H1 (cell line): Measurements from ENCODE around the gene IL2RA. TPM values are rescaled to one million over a fixed set of nuclear protein-coding genes. Genes with fewer than 3 reads are reported as not detected.

Source experiments
- CTCF ChIA-PET: fragments of 300-600 bp; sonication (Branson Sonifier 250); formaldehyde crosslinking; loops from one replicate; lab custom pipeline; 2021; ENCODE audit not compliant: partially characterized antibody; lab: Charles Lee
- POLR2A ChIA-PET: fragments of 300-600 bp; sonication (Branson Sonifier 250); formaldehyde crosslinking; loops from one replicate; lab custom pipeline; 2021; ENCODE audit warnings: inconsistent platforms; ENCODE audit not compliant: partially characterized antibody; lab: Charles Lee
- DNase-seq, 2 experiments: peaks; one replicate each; pipeline versions ENCODE4 v3.0.0 to v3.0.0-alpha.2; 2010 to 2022; ENCODE audit warnings: low spot score in 2 of 2, low read depth in 1 of 2, mixed read lengths in 1 of 2
- FAIRE-seq: peaks from 2 replicates; lab custom pipeline; 2011; peaks lifted over from hg19 to GRCh38; lab: Jason Lieb, UNC
- H2AFZ ChIP-seq: 2 replicates; pipeline ENCODE4 v1.8.1; 2012; ENCODE audit warnings: low read length, inconsistent platforms
- H2AK5ac ChIP-seq: 2 replicates; pipeline ENCODE4 v1.6.1; 2013; ENCODE audit warnings: low read depth, low read length
- H2BK120ac ChIP-seq: replicated peaks from 2 replicates; pipeline ENCODE3; 2013; ENCODE audit warnings: low read depth, low read length, inconsistent platforms
- H2BK12ac ChIP-seq: 2 replicates; pipeline ENCODE4 v1.6.1; 2013; ENCODE audit warnings: low read depth, low read length
- H2BK15ac ChIP-seq: 2 replicates; pipeline ENCODE4 v1.6.1; 2013; ENCODE audit warnings: low read length
- H2BK20ac ChIP-seq: 2 replicates; pipeline ENCODE4 v1.6.1; 2013; ENCODE audit warnings: low read length
- H2BK5ac ChIP-seq: 2 replicates; pipeline ENCODE4 v1.6.1; 2013; ENCODE audit warnings: low read depth, low read length
- H3K14ac ChIP-seq: 2 replicates; pipeline ENCODE4 v1.6.1; 2013; ENCODE audit warnings: inconsistent platforms; ENCODE audit not compliant: insufficient read length
- H3K18ac ChIP-seq: 2 replicates; pipeline ENCODE4 v1.6.1; 2013; ENCODE audit warnings: low read length; ENCODE audit errors: extremely low read depth
- H3K23ac ChIP-seq: 2 replicates; pipeline ENCODE4 v1.6.1; 2013; ENCODE audit warnings: inconsistent platforms; ENCODE audit not compliant: insufficient read length
- H3K23me2 ChIP-seq: 2 replicates; pipeline ENCODE4 v1.6.1; 2013; ENCODE audit warnings: low read depth, low read length
- H3K27ac ChIP-seq: 2 replicates; pipeline ENCODE4 v1.6.1; 2011; ENCODE audit warnings: low read depth, low read length, inconsistent platforms
- H3K27me3 ChIP-seq, 4 experiments: replicated peaks in 1 of 4; 1 replicate in 1 of 4; 2 replicates in 3 of 4; pipeline versions ENCODE4 v1.6.1 to v1.8.1; 2011 to 2013; ENCODE audit warnings: low read length in 3 of 4, mild to moderate bottlenecking in 3 of 4, inconsistent platforms in 2 of 4, mixed read lengths in 2 of 4, moderate library complexity in 1 of 4; ENCODE audit not compliant: control insufficient read depth in 3 of 4, insufficient read depth in 3 of 4; ENCODE audit errors: extremely low read depth in 1 of 4
- H3K36me3 ChIP-seq, 4 experiments: 2 replicates each; pipeline versions ENCODE4 v1.6.1 to v1.8.1; 2011 to 2013; ENCODE audit warnings: mild to moderate bottlenecking in 4 of 4, low read length in 3 of 4, moderate library complexity in 2 of 4, control low read depth in 1 of 4, inconsistent platforms in 1 of 4; ENCODE audit not compliant: insufficient read depth in 4 of 4, control insufficient read depth in 2 of 4
- H3K4ac ChIP-seq: replicated peaks from 2 replicates; pipeline ENCODE3; 2013; ENCODE audit warnings: low read length, low read depth, mixed read lengths, inconsistent platforms; ENCODE audit not compliant: insufficient read length
- H3K4me1 ChIP-seq, 4 experiments: replicated peaks in 1 of 4; 1 replicate in 1 of 4; 2 replicates in 3 of 4; pipeline versions ENCODE4 v1.6.1 to v1.8.1; 2011 to 2013; ENCODE audit warnings: low read length in 3 of 4, inconsistent platforms in 2 of 4, mixed read lengths in 1 of 4; ENCODE audit not compliant: insufficient read depth in 4 of 4, control insufficient read depth in 3 of 4
- H3K4me2 ChIP-seq, 2 experiments: 2 replicates each; pipeline versions ENCODE4 v1.6.1 to v1.8.1; 2011 to 2013; ENCODE audit warnings: low read depth in 2 of 2, low read length in 2 of 2, control low read depth in 1 of 2, inconsistent platforms in 1 of 2, mild to moderate bottlenecking in 1 of 2; ENCODE audit not compliant: insufficient read depth in 1 of 2
- H3K4me3 ChIP-seq, 4 experiments: fragments of 200-600, 300-600 bp in 1 of 4; sonication (generic), shearing (Covaris generic), sonication (Bioruptor Twin) in 1 of 4; 2 replicates each; pipeline versions ENCODE4 v1.5.1 to v1.8.1; 2011 to 2016; ENCODE audit warnings: low read length in 4 of 4, low read depth in 3 of 4, control low read depth in 2 of 4, inconsistent platforms in 2 of 4, mild to moderate bottlenecking in 2 of 4, mixed read lengths in 1 of 4, moderate library complexity in 1 of 4; ENCODE audit not compliant: insufficient read depth in 2 of 4; ENCODE audit errors: extremely low read depth in 1 of 4
- H3K56ac ChIP-seq: replicated peaks from 2 replicates; pipeline ENCODE3; 2013; ENCODE audit warnings: low read depth, mild to moderate bottlenecking, mixed read lengths, low read length, inconsistent platforms; ENCODE audit not compliant: insufficient read length
- H3K79me1 ChIP-seq: 2 replicates; pipeline ENCODE4 v1.6.1; 2013; ENCODE audit warnings: low read depth, low read length, control low read depth
- H3K79me2 ChIP-seq, 2 experiments: 2 replicates each; pipeline versions ENCODE4 v1.6.1 to v1.8.1; 2012 to 2013; ENCODE audit warnings: low read length in 2 of 2, mild to moderate bottlenecking in 2 of 2, inconsistent platforms in 1 of 2; ENCODE audit not compliant: insufficient read depth in 2 of 2, control insufficient read depth in 1 of 2
- H3K9ac ChIP-seq, 4 experiments: replicated peaks in 1 of 4; 1 replicate in 1 of 4; 2 replicates in 3 of 4; pipeline versions ENCODE4 v1.6.1 to v1.8.1; 2011 to 2013; ENCODE audit warnings: low read depth in 3 of 4, low read length in 3 of 4, control low read depth in 2 of 4, mild to moderate bottlenecking in 2 of 4, moderate library complexity in 2 of 4, inconsistent platforms in 1 of 4; ENCODE audit errors: extremely low read depth in 1 of 4
- H3K9me3 ChIP-seq, 2 experiments: 2 replicates each; pipeline versions ENCODE4 v1.6.1 to v1.8.1; 2012 to 2013; ENCODE audit warnings: mild to moderate bottlenecking in 2 of 2, moderate library complexity in 2 of 2, control low read depth in 1 of 2, inconsistent platforms in 1 of 2, low read depth in 1 of 2, low read length in 1 of 2, mixed read lengths in 1 of 2; ENCODE audit not compliant: insufficient read depth in 2 of 2
- H4K20me1 ChIP-seq, 2 experiments: replicated peaks in 1 of 2; 2 replicates each; pipeline versions ENCODE3 to v1.8.1; 2011 to 2013; ENCODE audit warnings: inconsistent platforms in 2 of 2, low read length in 2 of 2, mild to moderate bottlenecking in 1 of 2; ENCODE audit not compliant: insufficient read depth in 2 of 2, control insufficient read depth in 1 of 2
- H4K5ac ChIP-seq: 2 replicates; pipeline ENCODE4 v1.6.1; 2013; ENCODE audit warnings: low read length, low read depth, mixed read lengths, inconsistent platforms; ENCODE audit not compliant: insufficient read length
- H4K8ac ChIP-seq: 2 replicates; pipeline ENCODE4 v1.8.0; 2013; ENCODE audit warnings: mild to moderate bottlenecking, moderate library complexity, low read length, inconsistent platforms; ENCODE audit not compliant: insufficient read depth; ENCODE audit errors: extremely low read depth
- H4K91ac ChIP-seq: replicated peaks from 2 replicates; pipeline ENCODE3; 2013; ENCODE audit warnings: low read length, mixed read lengths, inconsistent platforms; ENCODE audit not compliant: insufficient read length
- ATF3 ChIP-seq: IDR thresholded peaks from 2 replicates; pipeline ENCODE4 v1.6.1; 2011; ENCODE audit warnings: low read depth, mild to moderate bottlenecking, low read length; ENCODE audit not compliant: insufficient read depth
- CEBPB ChIP-seq: IDR thresholded peaks from 2 replicates; pipeline ENCODE4 v1.6.1; 2012; ENCODE audit warnings: low read depth, low read length
- EGR1 ChIP-seq: IDR thresholded peaks from 2 replicates; pipeline ENCODE4 v1.6.1; 2011; ENCODE audit warnings: low read depth, low read length, borderline replicate concordance
- HDAC6 ChIP-seq: IDR thresholded peaks from one replicate; pipeline ENCODE4 v1.7.1; 2012; ENCODE audit warnings: low read depth, mild to moderate bottlenecking, inconsistent platforms, low read length, moderate library complexity
- JUN ChIP-seq: IDR thresholded peaks from 2 replicates; pipeline ENCODE4 v1.6.1; 2011; ENCODE audit warnings: low read depth, mild to moderate bottlenecking, improper control_type of control experiment, low read length
- MAFK ChIP-seq: IDR thresholded peaks from 2 replicates; pipeline ENCODE4 v1.6.1; 2012; ENCODE audit warnings: low read depth, mild to moderate bottlenecking, improper control_type of control experiment, low read length
- RBBP5 ChIP-seq: IDR thresholded peaks from 2 replicates; pipeline ENCODE4 v1.7.1; 2012; ENCODE audit warnings: low read depth, mild to moderate bottlenecking, inconsistent platforms, low read length, moderate library complexity, borderline replicate concordance
- RFX5 ChIP-seq: IDR thresholded peaks from 2 replicates; pipeline ENCODE4 v1.6.1; 2011; ENCODE audit warnings: low read depth, low read length, improper control_type of control experiment, borderline replicate concordance
- SP1 ChIP-seq: IDR thresholded peaks from 2 replicates; pipeline ENCODE4 v1.6.1; 2011; ENCODE audit warnings: low read depth, low read length
- YY1 ChIP-seq: IDR thresholded peaks from 2 replicates; pipeline ENCODE4 v1.6.1; 2011; ENCODE audit warnings: low read depth, mild to moderate bottlenecking, low read length
- WGBS, 2 experiments: shearing (Covaris generic) in 1 of 2; methylation state at CpG; one replicate each; pipeline versions ENCODE4 v1.1.6 to v1.1.7; 2013 to 2015; ENCODE audit warnings: low lambda C conversion rate in 2 of 2, mixed read lengths in 2 of 2, inconsistent platforms in 1 of 2, low coverage in 1 of 2, missing lambda C conversion rate in 1 of 2; ENCODE audit not compliant: insufficient replicate concordance in 2 of 2, insufficient coverage in 1 of 2, insufficient read length in 1 of 2; ENCODE audit errors: extremely low coverage in 1 of 2, missing lambda C conversion rate in 1 of 2; 5-methylcytosine and 5-hydroxymethylcytosine counted together
- polyA plus RNA-seq, 7 experiments: library from polyadenylated mRNA; depleted of rRNA in 3 of 7; stranded (reverse) in 5 of 7; unstranded in 2 of 7; fragments of >200 nt in 5 of 7; fragments of 200-250 nt in 2 of 7; gene quantifications; 1 replicate in 5 of 7; 2 replicates in 1 of 7; 4 replicates in 1 of 7; pipeline versions ENCODE4 v1.2.1 to v1.2.3, GENCODE V29; 2011 to 2013; ENCODE audit warnings: missing spikeins in 2 of 7, mixed read lengths in 2 of 7
- total RNA-seq: library from RNA; stranded (reverse); fragmentation: NEBNext Ultra II Directional; extraction: Animal tissue kit (Norgen Biotek cat#: 25700); gene quantifications from 2 replicates; pipeline ENCODE4 v1.2.1, GENCODE V29; 2021

IL2RA gene
- total and polyA plus RNA-seq, 2 of the 8 experiments (the other 6 are each of a cell fraction or from before 2014, with no cell fraction given): not detected

GRCh38 chr10:6067457-6067856 lies 5.3 kb upstream of the IL2RA start:
- H2AFZ ChIP-seq: no peak overlapping the region
- no peak overlapping the region for H2BK20ac ChIP-seq
- no peaks in the 10 kb centered on the region for H3K9me3 ChIP-seq
- no peak overlapping the region for H3K56ac ChIP-seq
- no peaks in the 10 kb centered on the region for H3K4me1 ChIP-seq
- H3K36me3 ChIP-seq: no peaks in the 10 kb centered on the region
- H4K20me1 ChIP-seq: no peaks in the 10 kb centered on the region
- no peak overlapping the region for H2BK120ac ChIP-seq
- H3K18ac ChIP-seq: no peak overlapping the region
- H4K91ac ChIP-seq: no peak overlapping the region
- H3K23ac ChIP-seq: no peak overlapping the region
- no peak overlapping the region for H4K5ac ChIP-seq
- DNase-seq: no peak
- no peak overlapping the region for H3K4me2 ChIP-seq
- 82% methylated on average over 4 of the region's 4 CpGs; no CpG with 5 or more reads in 1 of the 2 experiments for WGBS, 2 experiments
- H3K9ac ChIP-seq: no peak overlapping the region
- no peak for FAIRE-seq
- no peak overlapping the region for H3K4me3 ChIP-seq
- H2BK15ac ChIP-seq: no peak overlapping the region
- H2BK12ac ChIP-seq: no peak overlapping the region
- H3K23me2 ChIP-seq: no peaks in the 10 kb centered on the region
- H3K27me3 ChIP-seq: no peaks in the 10 kb centered on the region
- H4K8ac ChIP-seq: no peak overlapping the region
- POLR2A ChIA-PET: no interaction called here
- H3K79me1 ChIP-seq: no peaks in the 10 kb centered on the region
- H3K79me2 ChIP-seq: no peaks in the 10 kb centered on the region
- H3K27ac ChIP-seq: no peak overlapping the region
- H2AK5ac ChIP-seq: no peak overlapping the region
- H3K14ac ChIP-seq: no peak overlapping the region
- CTCF ChIA-PET: interaction anchor here (0.6 to 2.5 kb wide), 5 partner anchors 19 to 53 kb away, joined by 3 to 11 read pairs (median 4); no protein-coding TSS in a partner anchor
- no peak overlapping the region for H2BK5ac ChIP-seq
- H3K4ac ChIP-seq: no peak overlapping the region
- TF ChIP-seq CEBPB: no peak
- no peak for TF ChIP-seq YY1
- TF ChIP-seq MAFK: no peak
- no peak for TF ChIP-seq JUN
- no peak for TF ChIP-seq HDAC6
- no peak for TF ChIP-seq SP1
- no peak for TF ChIP-seq RFX5
- TF ChIP-seq ATF3: no peak
- TF ChIP-seq EGR1: no peak
- TF ChIP-seq RBBP5: no peak
